Thyroid gland (tissue), 4 donors: ENCODE data around the gene MYBBP1A.

Source experiments
- POLR2A ChIP-seq, 2 donors: fragments of 450-650 bp; IDR thresholded peaks; one replicate each; pipeline ENCODE4 v1.6.1; 2017; ENCODE audit warnings: antibody characterized with exemption in 2 of 2, mild to moderate bottlenecking in 2 of 2, moderate library complexity in 1 of 2
- TF ChIP-seq, protein P1 (sequence below), 6 experiments: fragments of 200-600 bp in 3 of 6; fragments of 450-650 bp in 3 of 6; sonication (generic) in 3 of 6; IDR thresholded peaks; one replicate each; pipeline ENCODE4 v1.5.1; 2016 to 2019; ENCODE audit warnings: antibody characterized with exemption in 6 of 6, mild to moderate bottlenecking in 2 of 6, inconsistent platforms in 1 of 6, moderate library complexity in 1 of 6

DNA sequence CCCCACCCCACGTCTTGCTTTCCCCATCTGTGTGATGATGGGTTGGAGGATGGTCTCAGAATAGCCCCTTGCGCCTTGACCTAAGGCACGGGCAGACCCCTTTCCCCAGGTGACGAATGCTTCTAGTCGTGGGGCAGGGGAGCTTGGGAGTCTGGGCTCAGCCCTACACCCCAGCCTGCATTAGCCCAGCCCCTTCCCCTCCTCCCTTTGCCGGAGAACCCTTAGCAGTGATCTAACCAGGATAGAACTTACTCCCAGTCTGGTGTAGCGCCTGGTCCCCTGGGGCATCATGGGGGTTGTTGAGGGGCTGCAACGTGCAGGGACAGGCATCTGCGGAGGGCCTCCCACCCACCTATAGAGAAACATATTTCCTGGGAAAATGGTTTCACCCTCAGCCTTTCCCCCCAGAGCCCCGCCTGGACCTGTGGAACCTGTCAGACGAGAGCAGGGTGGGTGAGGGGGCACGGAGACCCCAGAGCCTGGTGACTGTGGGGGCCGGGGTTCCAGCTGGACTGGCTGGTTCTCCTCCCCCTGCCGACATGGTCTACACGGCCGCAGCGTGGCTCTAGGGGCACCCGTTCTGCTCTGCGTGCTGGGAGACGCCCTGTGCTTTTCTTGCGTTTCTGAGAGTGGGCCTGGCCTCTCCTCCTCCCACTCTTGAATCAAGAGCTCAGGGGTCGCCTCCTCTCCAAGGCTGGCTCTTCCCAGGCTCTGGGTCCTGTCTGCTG lies 33.9 kb upstream of the MYBBP1A start:
- TF ChIP-seq, protein P1, sequence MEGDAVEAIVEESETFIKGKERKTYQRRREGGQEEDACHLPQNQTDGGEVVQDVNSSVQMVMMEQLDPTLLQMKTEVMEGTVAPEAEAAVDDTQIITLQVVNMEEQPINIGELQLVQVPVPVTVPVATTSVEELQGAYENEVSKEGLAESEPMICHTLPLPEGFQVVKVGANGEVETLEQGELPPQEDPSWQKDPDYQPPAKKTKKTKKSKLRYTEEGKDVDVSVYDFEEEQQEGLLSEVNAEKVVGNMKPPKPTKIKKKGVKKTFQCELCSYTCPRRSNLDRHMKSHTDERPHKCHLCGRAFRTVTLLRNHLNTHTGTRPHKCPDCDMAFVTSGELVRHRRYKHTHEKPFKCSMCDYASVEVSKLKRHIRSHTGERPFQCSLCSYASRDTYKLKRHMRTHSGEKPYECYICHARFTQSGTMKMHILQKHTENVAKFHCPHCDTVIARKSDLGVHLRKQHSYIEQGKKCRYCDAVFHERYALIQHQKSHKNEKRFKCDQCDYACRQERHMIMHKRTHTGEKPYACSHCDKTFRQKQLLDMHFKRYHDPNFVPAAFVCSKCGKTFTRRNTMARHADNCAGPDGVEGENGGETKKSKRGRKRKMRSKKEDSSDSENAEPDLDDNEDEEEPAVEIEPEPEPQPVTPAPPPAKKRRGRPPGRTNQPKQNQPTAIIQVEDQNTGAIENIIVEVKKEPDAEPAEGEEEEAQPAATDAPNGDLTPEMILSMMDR (IDR thresholded peaks at IDR 0.05) = no peak
- no peak for TF ChIP-seq POLR2A (IDR thresholded peaks at IDR 0.05)
